ENCODE data around the gene NLK. TPM values are rescaled to one million over a fixed set of nuclear protein-coding genes. Genes with fewer than 3 reads are reported as not detected.

NLK gene
- total and polyA plus RNA-seq, 2 of the 13 experiments (the other 11 are each of a cell fraction or from before 2014, with no cell fraction given) = 13.4 to 14.6 TPM

GRCh38 chr17:28008513-28008912, 34.0 kb upstream of the NLK start (continued):
- TF ChIP-seq NR2F6 (IDR thresholded peaks at IDR 0.05) (no peak), NR2F6 (CRISPR knock-in tag; IDR thresholded peaks at IDR 0.05) (peak; percentile 49; the same call in 1 of the 2 replicates), ZNF337 (CRISPR knock-in tag; IDR thresholded peaks at IDR 0.05; ENCODE audit: borderline replicate concordance, low read depth) (no peak), CHCHD3 (CRISPR knock-in tag; IDR thresholded peaks at IDR 0.05) (no peak), GPBP1L1 (CRISPR knock-in tag; IDR thresholded peaks at IDR 0.05) (no peak), KLF11 (CRISPR knock-in tag; IDR thresholded peaks at IDR 0.05) (no peak), NFE2L1 (CRISPR knock-in tag; IDR thresholded peaks at IDR 0.05; ENCODE audit: borderline replicate concordance) (no peak), HDAC6 (IDR thresholded peaks at IDR 0.05; ENCODE audit: low read depth, low read length) (no peak), NFIB (CRISPR knock-in tag; IDR thresholded peaks at IDR 0.05; ENCODE audit: borderline replicate concordance) (no peak), SMARCC2 (IDR thresholded peaks at IDR 0.05) (no peak), ESRRA (CRISPR knock-in tag; IDR thresholded peaks at IDR 0.05; ENCODE audit: low read depth) (no peak), U2AF1 (optimal IDR thresholded peaks at IDR 0.05; ENCODE audit: low read depth, low read length) (no peak), AFF4 (CRISPR knock-in tag; IDR thresholded peaks at IDR 0.05) (no peak), SALL1 (CRISPR knock-in tag; IDR thresholded peaks at IDR 0.05) (peak; percentile 64; the same call in 1 of the 2 replicates), SP4 (CRISPR knock-in tag; IDR thresholded peaks at IDR 0.05) (no peak), ZBTB14 (CRISPR knock-in tag; IDR thresholded peaks at IDR 0.05) (no peak), SOX13 (IDR thresholded peaks at IDR 0.05) (no peak), SOX13 (CRISPR knock-in tag; conservative IDR thresholded peaks at IDR 0.05 in 1 of 2, IDR thresholded peaks at IDR 0.05 in 1 of 2) (no peak), U2AF2 (IDR thresholded peaks at IDR 0.05; ENCODE audit: low read depth, low read length) (no peak), NR0B2 (CRISPR knock-in tag; IDR thresholded peaks at IDR 0.05) (no peak), SIX4 (CRISPR knock-in tag; IDR thresholded peaks at IDR 0.05) (no peak), SRF (IDR thresholded peaks at IDR 0.05; ENCODE audit: low read depth, low read length) (no peak), ZNF672 (CRISPR knock-in tag; IDR thresholded peaks at IDR 0.05) (no peak), ZNF816 (CRISPR knock-in tag; IDR thresholded peaks at IDR 0.05; ENCODE audit: borderline replicate concordance) (peak; percentile 64; the same call in 1 of the 2 replicates), MAFK (conservative IDR thresholded peaks at IDR 0.05 in 1 of 2, IDR thresholded peaks at IDR 0.05 in 1 of 2; ENCODE audit: low read length in 2 of 2) (no peak), FOSL1 (CRISPR knock-in tag; IDR thresholded peaks at IDR 0.05; ENCODE audit: borderline replicate concordance) (no peak), ETV5 (CRISPR knock-in tag; IDR thresholded peaks at IDR 0.05; ENCODE audit: borderline replicate concordance) (0 out of 2 replicates have a peak, but pooled peaks have one; percentile 41)
